ELR (cell line): ENCODE results near the gene ALDH9A1.
"Not testable (repeated sequence)": the region's sequence is repeated elsewhere in the genome, so short reads cannot be mapped to it uniquely, and the experiment has no call there.

Source experiments
- DNase-seq: peaks from one replicate; pipeline ENCODE4 v3.0.0-alpha.2; 2015; ENCODE audit warnings: low read depth

ALDH9A1 gene

GRCh38 chr1:165686971-165687433, 11.4 kb downstream of the ALDH9A1 start:
- no peak for DNase-seq

GRCh38 chr1:165686121-165686970, 12.0 kb downstream of the ALDH9A1 start:
- DNase-seq: peak; percentile 16

GRCh38 chr1:165683848-165684485, 14.4 kb downstream of the ALDH9A1 start:
- DNase-seq: no peak

- DNase-seq: not testable (repeated sequence)
Measured at GRCh38 chr1:165680773-165681172, 17.6 kb downstream of the ALDH9A1 start.

GRCh38 chr1:165680303-165680702, 18.1 kb downstream of the ALDH9A1 start:
- no peak for DNase-seq

- DNase-seq: no peak
Measured at GRCh38 chr1:165679282-165680036, 18.9 kb downstream of the ALDH9A1 start.

GRCh38 chr1:165678509-165678908, 19.9 kb downstream of the ALDH9A1 start:
- peak; percentile 56 for DNase-seq

- no peak for DNase-seq
Measured at GRCh38 chr1:165675794-165676193, 22.6 kb downstream of the ALDH9A1 start.

GRCh38 chr1:165674599-165674998, 23.8 kb downstream of the ALDH9A1 start:
- no peak for DNase-seq

GRCh38 chr1:165671526-165671925, 26.8 kb downstream of the ALDH9A1 start:
- DNase-seq: no peak

- DNase-seq: no peak
Measured at GRCh38 chr1:165668184-165668583, 30.2 kb downstream of the ALDH9A1 start.

- DNase-seq: no peak
Measured at GRCh38 chr1:165666152-165666825, 32.1 kb downstream of the ALDH9A1 start.

- no peak for DNase-seq
Measured at GRCh38 chr1:165662186-165662585, 36.2 kb downstream of the ALDH9A1 start.

- no peak for DNase-seq
Measured at GRCh38 chr1:165661703-165662102, 36.7 kb downstream of the ALDH9A1 start.

GRCh38 chr1:165659581-165659895, 38.8 kb downstream of the ALDH9A1 start:
- DNase-seq: no peak

GRCh38 chr1:165658766-165659580, 39.4 kb downstream of the ALDH9A1 start:
- not testable (repeated sequence) for DNase-seq

- DNase-seq: peak; percentile 34
Measured at GRCh38 chr1:165650981-165651625, 47.3 kb downstream of the ALDH9A1 start.

- no peak for DNase-seq
Measured at GRCh38 chr1:165648919-165649572, 49.3 kb downstream of the ALDH9A1 start.

GRCh38 chr1:165647970-165648369, 50.4 kb downstream of the ALDH9A1 start:
- DNase-seq: no peak

- no peak for DNase-seq
Measured at GRCh38 chr1:165647517-165647916, 50.8 kb downstream of the ALDH9A1 start.
